EL (cell line): Measurements from ENCODE around the gene GNG5.
A peak's percentile ranks its signal among the peaks of the same experiment; 100 is the strongest.
"Not testable (repeated sequence)": the region's sequence is repeated elsewhere in the genome, so short reads cannot be mapped to it uniquely, and the experiment has no call there.

Experiments used
- DNase-seq: peaks from one replicate; pipeline ENCODE4 v3.0.0-alpha.2; 2016

The GNG5 gene

DNA sequence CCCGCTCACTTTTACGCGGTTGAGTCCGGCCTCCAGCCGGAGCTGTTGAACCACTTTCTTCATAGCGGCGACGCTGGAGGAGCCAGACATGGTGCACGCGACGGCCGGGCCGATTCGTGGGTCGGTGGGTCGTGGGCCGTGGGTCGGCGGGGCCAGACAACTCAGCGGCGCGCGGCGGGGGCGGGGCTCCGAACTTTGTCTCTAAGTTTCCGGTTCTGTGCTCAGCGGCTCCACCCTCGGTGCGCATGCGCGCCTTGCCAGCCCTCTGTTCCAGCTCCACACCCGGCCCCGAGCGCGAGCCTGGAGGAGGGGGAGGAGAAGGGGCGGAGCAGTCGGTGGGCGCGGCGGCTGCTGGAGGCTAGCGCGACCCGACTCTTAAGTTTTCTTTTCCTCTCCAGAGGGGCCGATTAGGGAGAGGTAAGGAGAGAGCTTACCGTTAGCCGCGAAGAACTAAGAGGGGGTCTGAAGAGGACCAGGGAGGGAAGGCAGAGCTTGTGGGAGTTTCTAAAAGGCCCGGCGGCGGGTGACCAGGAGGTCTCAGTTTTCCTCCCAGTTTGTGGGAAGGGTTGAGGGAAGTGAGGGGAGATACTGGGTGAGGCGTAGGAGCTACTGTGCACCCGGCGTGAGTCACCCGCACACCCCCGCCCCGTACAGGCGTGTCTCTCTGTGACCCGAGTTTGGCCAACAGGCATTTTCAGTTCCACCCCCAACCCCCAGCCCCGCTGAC lies at the start of gene GNG5, which contains the start of gene SPATA1:
GNG5 (minus strand) TSS at position 580 of the 727 bp plus-strand sequence; CDS start at position 90, 490 bp downstream.
SPATA1 (plus strand) TSS at position 385 of the 727 bp plus-strand sequence. CDS start 9,974 bp downstream, outside the sequence.
- peak; percentile 98 for DNase-seq

GRCh38 chr1:84550826-84551225 lies 44.4 kb upstream of the GNG5 start:
- DNase-seq, result no peak

GRCh38 chr1:84541679-84542078 lies 35.3 kb upstream of the GNG5 start:
- no peak for DNase-seq

DNA sequence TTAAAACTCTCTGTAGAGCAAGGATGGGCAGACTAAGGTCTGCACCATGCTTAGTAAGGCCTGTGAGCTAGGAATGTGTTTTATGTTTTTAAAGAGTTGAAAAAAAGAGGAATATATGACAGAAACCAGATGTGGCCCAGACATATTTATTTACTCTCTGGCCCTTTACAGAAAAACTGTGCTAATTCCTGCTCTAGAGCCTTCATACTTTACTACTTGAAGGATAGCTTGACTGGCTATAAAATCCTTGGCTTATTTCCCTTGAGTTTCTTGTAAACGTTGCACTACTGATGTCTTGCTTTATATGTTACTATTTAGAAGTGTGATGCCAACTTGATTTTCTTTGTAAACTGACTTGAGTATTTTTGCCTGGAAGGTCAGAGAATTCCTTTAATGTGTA lies 34.4 kb upstream of the GNG5 start:
- no peak for DNase-seq

- no peak for DNase-seq
These were observed 33.6 kb upstream of the GNG5 start for GRCh38 chr1:84539972-84540371.

DNA sequence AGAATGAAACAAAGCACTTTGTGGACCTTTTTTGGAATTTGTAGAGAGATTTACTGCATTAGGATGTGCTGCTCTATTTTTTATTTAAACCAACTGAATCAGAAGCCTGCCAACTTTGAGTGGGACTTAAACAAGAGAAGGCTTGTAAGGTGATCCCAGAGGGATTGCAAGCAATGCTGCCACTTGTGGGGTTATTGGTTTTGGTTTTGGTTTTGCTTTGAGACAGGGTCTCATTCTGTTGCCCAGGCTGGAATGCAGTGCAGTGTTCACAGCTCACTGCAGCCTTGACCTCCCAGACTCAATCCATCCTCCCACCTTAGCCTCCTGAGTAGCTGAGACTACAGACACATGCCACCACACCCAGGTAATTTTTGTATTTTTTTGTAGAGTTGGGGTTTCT lies 32.2 kb upstream of the GNG5 start:
- DNase-seq, result no peak

- DNase-seq, result no peak
These were observed 19.4 kb upstream of the GNG5 start for GRCh38 chr1:84525779-84526178.

- DNase-seq, result no peak
These were observed 18.2 kb upstream of the GNG5 start for GRCh38 chr1:84524590-84524989.

- no peak for DNase-seq
These were observed 4.3 kb upstream of the GNG5 start for GRCh38 chr1:84510668-84511067.

GRCh38 chr1:84510165-84510564 lies 3.8 kb upstream of the GNG5 start:
- DNase-seq, result no peak

- DNase-seq, result no peak
These were observed 2.6 kb upstream of the GNG5 start for GRCh38 chr1:84509029-84509428.

- DNase-seq, result no peak
These were observed 2.1 kb upstream of the GNG5 start for GRCh38 chr1:84508510-84508909.

DNA sequence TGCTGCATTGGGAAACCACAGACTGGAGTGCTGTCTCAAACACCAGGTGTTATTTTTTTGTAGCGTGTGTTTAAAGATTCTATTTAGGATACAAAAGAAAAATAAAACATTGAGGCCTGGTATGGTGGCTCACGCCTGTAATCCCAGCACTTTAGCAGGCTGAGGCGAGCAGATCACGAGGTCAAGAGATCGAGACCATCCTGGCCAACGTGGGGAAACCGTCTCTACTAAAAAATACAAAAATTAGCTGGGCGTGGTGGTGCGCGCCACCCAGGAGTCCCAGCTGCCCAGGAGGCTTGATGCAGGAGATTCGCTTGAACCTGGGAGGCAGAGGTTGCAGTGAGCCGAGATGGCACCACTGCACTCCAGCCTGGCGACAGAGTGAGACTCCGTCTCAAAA lies 1.5 kb upstream of the GNG5 start:
- DNase-seq, result not testable (repeated sequence)

DNA sequence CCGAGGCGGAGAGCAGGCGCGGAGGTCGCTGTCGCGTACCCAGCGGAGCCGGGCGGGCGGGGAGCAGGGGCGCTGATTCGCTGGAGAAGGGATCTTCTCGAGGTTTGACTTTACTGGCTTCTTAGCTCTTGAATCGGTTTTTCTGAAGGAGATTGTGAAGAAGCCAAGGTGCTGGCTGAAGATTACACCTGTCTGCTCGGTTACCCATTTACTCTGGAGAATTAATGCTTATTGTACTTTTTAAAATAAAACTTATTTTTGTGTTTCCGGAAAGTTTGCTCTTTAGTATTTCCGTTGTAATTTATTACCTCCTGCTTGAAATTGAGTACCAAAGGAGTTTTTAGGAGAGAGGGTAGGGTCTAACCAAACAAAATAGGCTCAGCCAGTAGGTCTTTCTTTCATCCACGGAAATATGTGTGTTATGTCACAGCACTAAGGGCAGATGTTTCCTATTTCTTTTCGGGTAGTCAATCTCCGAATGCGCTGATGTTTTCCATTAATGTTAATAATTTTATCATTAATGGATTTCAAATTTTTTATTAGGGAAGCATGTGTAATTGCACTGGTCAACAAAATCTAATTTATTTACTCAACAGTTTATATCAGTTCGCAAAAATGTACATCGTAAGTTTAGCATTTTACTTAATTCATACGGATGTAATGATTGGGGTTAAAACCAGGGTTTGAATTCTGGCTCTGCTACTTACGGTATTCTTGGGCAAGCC lies 510 bp upstream of the GNG5 start:
- no peak for DNase-seq

DNA sequence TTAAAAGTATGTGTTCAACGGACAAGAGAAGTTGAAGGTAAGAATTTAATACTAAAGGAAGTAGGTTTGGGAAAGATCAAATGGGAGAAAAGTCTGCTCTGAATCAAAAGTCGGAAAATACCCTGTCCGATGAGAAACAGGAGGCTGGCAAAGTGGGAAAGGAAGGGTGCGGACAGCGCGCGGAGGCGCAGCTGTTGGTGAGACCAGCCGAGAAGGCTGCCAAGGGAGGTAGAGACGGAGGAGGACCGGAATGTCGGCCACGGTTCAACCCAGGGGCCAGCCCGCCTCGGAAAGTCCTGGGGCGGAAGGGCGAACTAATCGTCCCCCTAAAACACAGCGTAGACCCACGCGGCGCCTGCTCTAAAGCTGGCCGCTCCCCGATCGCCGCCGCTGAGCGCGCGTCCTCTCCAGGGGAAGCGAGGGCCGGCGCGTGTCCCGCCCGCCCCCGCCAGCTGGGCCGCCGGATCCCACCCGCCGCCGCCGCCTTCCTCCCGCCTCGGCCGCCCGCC lies 834 bp downstream of the GNG5 start:
- no peak for DNase-seq

- DNase-seq, result peak; percentile 68
These were observed 1.5 kb downstream of the GNG5 start for GRCh38 chr1:84504580-84505492.

DNA sequence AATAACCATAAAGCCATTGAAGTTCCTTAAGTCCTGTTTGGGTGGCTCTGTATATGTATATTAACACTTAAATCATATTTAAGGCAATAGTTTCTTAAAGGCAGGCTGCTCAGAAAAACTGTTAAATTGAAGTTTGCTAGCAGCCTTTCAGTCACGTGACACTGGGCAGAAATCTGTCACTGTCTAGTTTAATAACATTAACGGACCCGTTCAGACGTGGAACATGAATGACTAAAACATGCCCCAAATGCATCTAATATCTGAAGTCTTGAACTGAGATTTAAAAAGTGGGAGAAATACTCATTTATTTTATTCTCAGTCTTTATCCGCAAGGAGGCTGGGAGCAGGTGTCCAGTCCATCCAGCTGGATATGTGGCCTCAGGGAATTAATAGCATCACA lies 3.5 kb downstream of the GNG5 start:
- DNase-seq, result no peak

GRCh38 chr1:84497631-84498275 lies 8.6 kb downstream of the GNG5 start:
- DNase-seq, result no peak

DNA sequence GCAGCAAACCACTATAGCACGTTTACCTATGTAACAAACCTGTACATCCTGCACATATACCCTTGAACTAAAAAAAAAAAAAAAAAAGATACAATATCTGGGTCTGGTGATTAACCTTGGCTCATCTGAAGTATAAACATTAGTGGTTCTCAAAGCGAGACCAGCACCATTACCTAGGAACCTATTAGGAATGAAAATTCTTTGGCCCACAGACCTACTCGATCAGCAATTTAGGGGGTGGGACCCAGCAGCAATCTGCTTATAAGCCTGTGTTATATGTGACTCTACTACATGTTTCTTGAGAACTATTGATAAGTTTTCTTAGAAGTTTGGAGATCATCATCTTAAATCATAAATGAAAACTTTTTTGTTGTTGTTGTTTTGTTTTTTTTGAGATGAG lies 9.9 kb downstream of the GNG5 start:
- DNase-seq, result no peak

- DNase-seq, result no peak
These were observed 12.6 kb downstream of the GNG5 start for GRCh38 chr1:84493747-84494146.

GRCh38 chr1:84492726-84493125 lies 13.7 kb downstream of the GNG5 start:
- no peak for DNase-seq

DNA sequence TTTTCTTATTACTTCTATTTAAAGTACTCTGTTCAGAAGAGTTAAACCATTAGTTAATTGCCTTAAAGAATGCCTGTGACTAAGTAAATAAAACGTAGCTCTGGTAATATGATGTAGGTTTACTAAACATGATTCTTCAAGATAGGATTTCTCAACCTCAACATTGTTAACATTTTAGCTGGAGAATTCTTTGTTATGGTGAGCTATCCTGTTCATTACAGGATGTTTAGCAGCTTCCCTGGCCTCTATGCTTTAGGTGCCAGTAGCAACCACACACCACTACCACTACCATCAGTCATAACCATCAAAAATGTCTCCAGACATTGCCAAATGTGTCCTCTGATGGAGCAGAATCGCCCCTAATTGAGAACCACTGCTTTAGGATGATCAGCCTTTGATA lies 16.6 kb downstream of the GNG5 start:
- DNase-seq, result no peak

- DNase-seq, result no peak
These were observed 18.3 kb downstream of the GNG5 start for GRCh38 chr1:84488107-84488506.
